HTR-8/SVneo (cell line): ENCODE results near the gene DAND5.
"Not testable (repeated sequence)": the region's sequence is repeated elsewhere in the genome, so short reads cannot be mapped to it uniquely, and the experiment has no call there.

Source experiments
- DNase-seq: peaks from one replicate; pipeline ENCODE4 v3.0.0; 2011; ENCODE audit warnings: low spot score, mixed read lengths; ENCODE audit not compliant: insufficient read length
- FAIRE-seq: peaks from 2 replicates; lab custom pipeline; 2011; peaks lifted over from hg19 to GRCh38; lab: Jason Lieb, UNC

Gene DAND5

GRCh38 chr19:12945479-12946091, 23.8 kb upstream of the DAND5 start, which contains the start of gene RAD23A:
RAD23A (plus strand) TSS chr19:12945862; CDS start chr19:12945949, 87 bp downstream.
- peak; percentile 95 for DNase-seq
- peak; percentile 100 for FAIRE-seq

DNA sequence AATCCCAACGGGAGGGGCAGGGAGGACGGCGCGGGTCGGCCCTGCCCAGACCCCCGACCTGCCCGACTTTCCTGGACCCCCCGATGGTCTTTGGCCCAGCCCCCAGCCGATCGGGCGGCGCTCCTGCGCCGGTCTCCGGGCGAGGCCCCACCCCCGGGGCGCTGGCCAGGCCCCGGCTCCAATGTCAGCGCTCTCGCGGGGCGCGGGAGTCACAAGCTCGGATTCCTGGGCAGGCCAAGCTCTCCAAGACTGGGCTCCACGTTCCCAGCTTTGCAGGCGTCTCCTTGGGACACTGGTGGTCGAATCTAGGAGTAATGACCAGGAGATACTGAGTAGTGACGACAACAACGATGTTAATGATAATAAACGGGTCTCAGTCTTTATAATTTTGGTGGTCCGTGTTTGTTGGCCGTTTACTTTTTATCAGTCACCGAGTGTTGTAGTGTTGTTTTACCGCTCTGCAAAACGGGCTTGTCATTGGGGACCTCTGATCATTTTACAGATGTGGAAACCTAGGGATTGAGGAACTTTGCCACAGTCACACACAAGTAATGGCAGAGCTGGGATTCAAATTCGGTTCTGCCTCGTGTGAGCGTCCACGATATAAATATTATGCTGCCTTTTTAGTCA, 23.2 kb upstream of the DAND5 start:
- FAIRE-seq = no peak
- DNase-seq = peak; percentile 70

DNA sequence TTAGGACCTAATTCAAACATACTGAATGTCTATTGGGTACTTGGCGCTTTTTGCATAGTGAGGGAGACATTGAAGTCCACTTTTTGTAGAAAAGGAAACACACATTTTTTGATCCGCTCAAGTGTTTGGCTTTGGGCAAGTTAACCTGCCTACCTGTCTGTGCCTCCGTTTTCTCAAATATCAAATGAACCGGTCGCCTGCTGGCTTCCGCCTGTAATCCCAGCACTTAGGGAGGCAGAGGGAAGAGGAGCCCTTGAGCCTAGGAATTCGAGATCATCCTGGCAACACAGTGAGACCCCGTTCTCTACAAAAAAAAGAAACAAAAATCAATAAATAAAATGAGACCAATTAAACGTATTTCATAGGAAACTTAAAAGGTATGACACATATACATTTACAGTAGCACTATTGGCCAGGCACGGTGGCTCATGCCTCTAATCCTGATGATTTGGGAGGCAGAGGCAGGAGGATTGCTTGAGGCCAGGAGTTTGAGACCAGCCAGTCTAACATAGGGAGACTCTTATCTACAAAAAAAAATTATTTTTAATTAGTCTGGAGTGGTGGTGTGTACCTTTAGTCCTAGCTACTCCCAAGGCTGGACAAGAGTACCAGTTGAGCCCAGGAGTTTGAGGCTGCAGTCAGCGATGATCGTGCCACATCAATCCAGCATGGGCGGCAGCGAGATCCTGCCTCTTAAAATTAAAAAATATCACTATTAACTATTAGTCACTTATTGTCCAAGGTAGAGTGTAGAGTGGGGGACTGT, 22.5 kb upstream of the DAND5 start:
- DNase-seq (no peak), FAIRE-seq (no peak)

GRCh38 chr19:12947702-12948611, 21.4 kb upstream of the DAND5 start:
- FAIRE-seq = no peak
- DNase-seq = no peak

DNA sequence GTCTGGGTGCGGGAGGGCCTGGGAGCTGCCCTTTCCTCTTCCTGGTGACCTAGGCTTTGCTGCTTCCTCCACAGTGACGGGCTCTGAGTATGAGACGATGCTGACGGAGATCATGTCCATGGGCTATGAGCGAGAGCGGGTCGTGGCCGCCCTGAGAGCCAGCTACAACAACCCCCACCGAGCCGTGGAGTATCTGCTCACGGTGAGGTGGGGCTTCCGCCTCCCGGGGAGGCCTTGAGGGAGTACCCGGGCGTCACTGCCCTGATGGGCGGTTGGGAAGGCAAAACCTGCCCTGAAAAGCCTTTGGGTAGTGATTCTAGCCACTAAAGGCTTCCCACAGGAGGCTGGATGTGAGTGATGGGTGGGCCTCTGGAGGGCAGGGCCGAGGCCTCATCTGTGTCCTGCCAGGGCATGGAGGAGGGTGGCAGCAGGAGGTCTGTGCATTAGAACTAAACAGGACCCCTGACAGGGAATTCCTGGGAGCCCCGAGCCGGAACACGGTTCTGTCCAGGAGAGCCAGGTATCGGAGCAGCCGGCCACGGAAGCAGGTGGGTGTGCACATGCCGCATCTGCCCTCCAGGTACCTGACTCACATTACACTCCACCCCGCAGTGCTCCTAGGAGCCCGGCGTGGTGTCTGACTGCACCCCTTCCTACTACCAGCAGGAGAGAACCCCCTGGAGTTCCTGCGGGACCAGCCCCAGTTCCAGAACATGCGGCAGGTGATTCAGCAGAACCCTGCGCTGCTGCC, 20.6 kb upstream of the DAND5 start:
- FAIRE-seq = no peak
- DNase-seq = no peak

GRCh38 chr19:12949363-12950283, 19.8 kb upstream of the DAND5 start:
- no peak for FAIRE-seq
- DNase-seq = no peak

GRCh38 chr19:12952050-12952449, 17.3 kb upstream of the DAND5 start:
- DNase-seq, FAIRE-seq: not testable (repeated sequence)

GRCh38 chr19:12952488-12953137, 16.8 kb upstream of the DAND5 start:
- DNase-seq (no peak), FAIRE-seq (no peak)

DNA sequence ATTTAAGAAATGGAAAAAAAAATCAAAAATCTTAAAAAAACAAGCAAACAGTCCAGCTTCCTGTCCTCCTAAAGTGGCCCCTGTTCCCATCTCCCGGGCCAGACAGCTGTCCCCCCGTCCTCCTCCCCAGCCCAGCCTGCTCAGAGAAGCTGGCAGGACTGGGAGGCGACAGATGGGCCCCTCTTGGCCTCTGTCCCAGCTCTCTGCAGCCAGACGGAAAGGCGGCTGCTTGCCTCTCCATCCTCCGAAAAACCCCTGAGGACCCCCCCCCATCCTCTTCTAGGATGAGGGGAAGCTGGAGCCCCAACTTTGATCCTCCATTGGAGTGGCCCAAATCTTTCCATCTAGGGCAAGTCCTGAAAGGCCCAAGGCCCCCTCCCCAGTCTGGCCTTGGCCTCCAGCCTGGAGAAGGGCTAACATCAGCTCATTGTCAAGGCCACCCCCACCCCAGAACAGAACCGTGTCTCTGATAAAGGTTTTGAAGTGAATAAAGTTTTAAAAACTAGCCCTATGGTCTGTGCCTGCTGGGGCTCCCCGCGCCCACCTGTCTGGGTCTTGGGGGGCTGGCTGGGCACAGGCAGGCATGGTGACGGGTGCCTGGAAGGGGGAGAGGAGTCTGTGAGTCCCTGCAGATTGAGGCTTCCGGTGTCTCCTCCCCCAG, 16.1 kb upstream of the DAND5 start:
- FAIRE-seq (no peak), DNase-seq (no peak)

GRCh38 chr19:12953799-12954611, 15.4 kb upstream of the DAND5 start:
- no peak for FAIRE-seq

DNA sequence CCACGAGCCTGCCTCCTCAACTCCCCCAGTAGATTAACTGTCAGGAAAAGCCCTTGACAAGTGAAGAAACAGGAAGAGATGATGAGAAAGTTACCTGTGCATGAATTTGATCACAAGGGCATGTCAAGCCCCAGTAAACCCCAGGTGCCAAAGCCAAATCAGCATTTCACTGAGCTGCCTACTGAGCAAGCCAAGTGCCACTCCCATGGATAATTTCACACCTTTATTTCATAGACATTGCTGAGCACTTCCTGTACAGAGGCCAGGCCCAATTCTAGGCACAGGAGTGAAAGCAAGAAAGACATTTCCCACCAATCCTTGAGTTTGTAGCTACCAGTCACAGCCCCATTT, 14.8 kb upstream of the DAND5 start:
- DNase-seq (no peak), FAIRE-seq (no peak)

More at GRCh38 chr19:12953799-12954611, 15.4 kb upstream of the DAND5 start:
- DNase-seq = no peak

- not testable (repeated sequence) for DNase-seq, FAIRE-seq
Measured at GRCh38 chr19:12955575-12955974, 13.8 kb upstream of the DAND5 start.

GRCh38 chr19:12955996-12956395, 13.4 kb upstream of the DAND5 start:
- FAIRE-seq (no peak), DNase-seq (no peak)

GRCh38 chr19:12956446-12957388, 12.7 kb upstream of the DAND5 start, which contains the start of gene GADD45GIP1:
GADD45GIP1 (minus strand) TSS chr19:12957223; CDS start chr19:12957212, 11 bp downstream.
- DNase-seq = peak; percentile 87
- peak; percentile 60 for FAIRE-seq

- DNase-seq, FAIRE-seq: not testable (repeated sequence)
Measured at GRCh38 chr19:12957389-12957952, 11.9 kb upstream of the DAND5 start.
